GM12872 (cell line): ENCODE data around the gene NHERF2.

Experiments
- CTCF ChIP-seq: IDR thresholded peaks from 3 replicates; pipeline ENCODE4 v1.5.1; 2011; ENCODE audit warnings: low read depth, mild to moderate bottlenecking, low read length, moderate library complexity; ENCODE audit not compliant: insufficient read depth

Gene NHERF2

GRCh38 chr16:2026461-2027023 is at the start of gene NHERF2:
Gene NHERF2, plus strand, starts transcription at chr16:2026902. Its CDS starts 104 bp downstream, at chr16:2027006.
- TF ChIP-seq CTCF: no peak

- no peak for TF ChIP-seq CTCF
These were observed 49.5 kb upstream of the NHERF2 start for GRCh38 chr16:1976951-1977874.

- no peak for TF ChIP-seq CTCF
These were observed 48.8 kb upstream of the NHERF2 start for GRCh38 chr16:1977875-1978268.

- TF ChIP-seq CTCF: no peak
These were observed 48.1 kb upstream of the NHERF2 start for GRCh38 chr16:1978476-1979120.

- TF ChIP-seq CTCF: no peak
These were observed 47.3 kb upstream of the NHERF2 start for GRCh38 chr16:1979271-1980029.

GRCh38 chr16:1980030-1980769 is 46.5 kb upstream of the NHERF2 start:
- no peak for TF ChIP-seq CTCF
